ENCODE results near the gene UTP4.

The UTP4 gene

GRCh38 chr16:69180011-69180338 lies 47.5 kb downstream of the UTP4 start:
- DNase-seq: no peak

DNA sequence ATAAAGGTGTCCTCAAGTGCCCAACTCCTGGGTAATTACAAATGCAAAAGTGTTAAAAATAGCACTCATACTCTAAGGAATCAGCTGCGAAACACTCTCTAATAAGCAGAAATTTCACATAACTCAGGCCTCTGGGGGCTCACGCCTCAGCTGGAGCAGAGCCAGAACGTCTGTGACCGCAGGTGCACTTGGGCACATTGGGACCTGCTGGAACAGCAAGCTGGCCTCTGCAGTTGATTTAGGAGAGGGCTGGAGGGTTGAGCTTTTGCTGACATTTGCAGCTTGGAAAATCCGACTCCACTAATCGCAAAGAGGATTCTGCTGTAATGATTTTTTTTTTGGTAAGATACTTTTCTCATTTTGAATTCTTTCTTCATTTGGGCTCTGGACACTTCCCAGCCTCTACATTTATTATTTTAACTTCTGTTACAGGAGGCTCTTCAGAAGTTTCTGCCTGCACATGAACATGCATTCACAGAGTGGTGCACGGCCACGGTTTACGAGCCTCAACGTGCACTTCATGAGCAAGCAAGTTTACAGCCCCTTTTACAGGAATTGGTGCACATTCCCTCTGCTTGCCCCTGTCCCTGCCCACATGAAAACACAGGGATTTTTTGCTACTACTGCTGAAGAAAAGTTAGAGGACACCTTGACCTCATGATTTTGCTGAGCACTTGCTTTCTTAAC lies 50.4 kb downstream of the UTP4 start:
- no peak for DNase-seq

- DNase-seq: peak; percentile 79
Measured at GRCh38 chr16:69186642-69187445, 54.4 kb downstream of the UTP4 start, which contains the start of gene SNTB2. Gene SNTB2 (plus strand): TSS chr16:69187164. CDS start chr16:69187167, 3 bp downstream.

DNA sequence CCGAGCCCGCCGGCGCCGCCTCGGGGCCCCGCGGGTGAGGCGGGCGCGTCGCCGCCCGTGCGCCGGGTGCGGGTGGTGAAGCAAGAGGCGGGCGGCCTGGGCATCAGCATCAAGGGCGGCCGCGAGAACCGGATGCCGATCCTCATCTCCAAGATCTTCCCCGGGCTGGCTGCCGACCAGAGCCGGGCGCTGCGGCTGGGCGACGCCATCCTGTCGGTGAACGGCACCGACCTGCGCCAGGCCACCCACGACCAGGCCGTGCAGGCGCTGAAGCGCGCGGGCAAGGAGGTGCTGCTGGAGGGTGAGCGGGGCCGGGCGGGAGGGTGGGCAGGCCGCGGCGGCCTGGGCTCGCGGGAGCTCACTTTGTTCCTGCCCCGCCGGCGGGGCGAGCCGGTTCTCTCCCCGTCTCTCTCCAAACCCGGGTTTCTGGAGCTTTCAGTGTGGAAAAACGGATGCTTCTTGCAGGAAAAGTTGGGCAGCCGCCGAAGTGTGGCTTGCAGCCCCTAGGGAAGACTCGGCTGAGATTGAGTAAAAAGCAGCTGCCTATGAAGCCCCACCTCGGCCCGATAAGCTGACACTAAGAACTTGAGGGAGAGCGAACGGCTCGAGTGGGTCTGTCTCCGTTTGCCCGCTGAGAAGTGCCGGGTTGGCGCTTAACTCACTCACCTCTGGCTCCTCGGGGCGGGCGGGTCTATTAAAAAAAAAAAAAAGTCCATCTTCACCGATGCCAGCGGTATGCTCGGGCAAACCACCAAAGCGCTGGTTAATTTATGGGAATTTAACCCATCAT lies 55.2 kb downstream of the UTP4 start:
- peak; percentile 42 for DNase-seq

GRCh38 chr16:69188236-69188549 lies 55.7 kb downstream of the UTP4 start:
- no peak for DNase-seq

DNA sequence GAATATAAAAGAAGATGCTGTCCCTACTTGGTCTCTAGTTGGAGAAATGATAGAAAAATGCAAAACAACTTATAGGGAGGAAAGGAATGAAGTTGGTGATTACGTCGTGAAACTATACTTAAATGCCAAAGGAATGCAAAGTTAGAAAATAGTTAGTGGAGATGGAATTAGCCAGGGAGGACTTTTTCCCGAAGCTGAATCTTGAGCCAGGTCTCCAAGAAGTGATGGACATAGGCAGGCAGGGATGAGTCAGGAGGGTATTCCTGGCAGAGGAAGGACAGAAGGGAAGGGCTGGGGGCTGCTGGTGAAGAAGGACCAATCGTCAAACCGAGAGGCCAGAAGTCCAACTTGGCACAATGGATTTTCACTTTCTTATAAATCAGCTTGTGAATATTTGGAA lies 56.3 kb downstream of the UTP4 start:
- no peak for DNase-seq

DNA sequence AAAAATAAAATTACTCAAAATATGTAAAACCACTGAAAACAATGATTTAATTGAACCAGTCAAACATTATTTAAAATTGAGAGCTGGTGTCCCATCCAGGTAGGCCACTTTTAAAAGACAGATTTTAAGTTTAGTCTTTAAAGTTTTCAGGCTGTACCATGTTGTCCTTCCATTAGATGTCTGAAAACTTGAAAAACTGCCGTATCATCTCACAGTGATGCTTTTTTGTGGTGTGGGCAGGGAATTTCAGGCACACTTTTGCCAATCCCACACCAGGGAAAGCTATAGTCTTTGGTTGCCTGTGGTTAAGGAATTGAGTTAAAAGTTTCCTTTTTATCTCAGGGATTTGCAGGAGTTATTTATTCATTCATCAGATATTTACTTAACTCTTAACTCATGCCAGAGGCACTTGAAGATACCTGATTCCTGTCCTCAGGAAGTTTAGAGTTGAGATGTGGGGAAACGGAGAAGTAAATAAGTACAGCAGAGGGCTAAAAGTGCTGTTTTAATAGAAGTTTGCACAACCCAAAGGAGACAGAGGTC lies 57.7 kb downstream of the UTP4 start:
- no peak for DNase-seq

DNA sequence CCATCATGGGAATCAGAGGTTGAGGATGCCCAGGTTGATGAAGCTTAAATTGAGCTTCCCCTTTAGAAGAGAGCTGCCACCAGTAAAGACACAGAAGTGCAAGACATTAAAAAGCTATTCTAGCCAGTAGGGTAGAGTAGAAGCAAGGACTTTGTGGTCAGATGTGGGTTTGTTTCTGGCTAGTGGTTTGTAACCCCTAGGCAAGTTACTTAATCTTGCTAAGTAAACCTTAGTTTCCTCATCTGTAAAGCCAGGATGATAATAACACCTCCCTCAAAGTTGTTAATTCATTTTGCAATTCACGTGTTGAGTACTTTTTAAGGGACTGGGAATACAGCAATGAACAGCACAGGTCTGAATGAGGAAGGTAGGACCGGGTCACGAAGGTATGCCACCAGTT lies 58.1 kb downstream of the UTP4 start:
- no peak for DNase-seq

- DNase-seq: no peak
Measured at GRCh38 chr16:69191136-69191535, 58.7 kb downstream of the UTP4 start.

DNA sequence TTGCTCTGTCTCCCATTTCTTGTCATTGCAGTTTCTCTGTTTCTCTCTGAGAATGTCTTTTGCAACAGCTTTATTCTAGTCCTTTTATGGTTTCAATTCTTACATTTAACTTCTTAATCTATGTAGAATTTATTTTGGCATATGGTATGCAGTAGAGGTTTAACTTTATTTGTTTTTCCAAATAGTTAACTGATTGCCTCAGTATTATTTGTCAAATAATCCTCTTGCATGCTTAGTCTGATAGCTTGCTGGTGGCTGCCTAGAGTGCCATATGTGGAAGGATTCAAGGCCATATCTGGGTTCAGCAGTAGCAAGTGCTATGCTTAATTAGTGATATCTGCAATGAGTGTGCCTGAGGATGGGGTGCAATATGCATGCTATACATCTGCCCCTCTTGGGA lies 61.4 kb downstream of the UTP4 start:
- DNase-seq: no peak

- DNase-seq: no peak
Measured at GRCh38 chr16:69194488-69194887, 62.0 kb downstream of the UTP4 start.

DNA sequence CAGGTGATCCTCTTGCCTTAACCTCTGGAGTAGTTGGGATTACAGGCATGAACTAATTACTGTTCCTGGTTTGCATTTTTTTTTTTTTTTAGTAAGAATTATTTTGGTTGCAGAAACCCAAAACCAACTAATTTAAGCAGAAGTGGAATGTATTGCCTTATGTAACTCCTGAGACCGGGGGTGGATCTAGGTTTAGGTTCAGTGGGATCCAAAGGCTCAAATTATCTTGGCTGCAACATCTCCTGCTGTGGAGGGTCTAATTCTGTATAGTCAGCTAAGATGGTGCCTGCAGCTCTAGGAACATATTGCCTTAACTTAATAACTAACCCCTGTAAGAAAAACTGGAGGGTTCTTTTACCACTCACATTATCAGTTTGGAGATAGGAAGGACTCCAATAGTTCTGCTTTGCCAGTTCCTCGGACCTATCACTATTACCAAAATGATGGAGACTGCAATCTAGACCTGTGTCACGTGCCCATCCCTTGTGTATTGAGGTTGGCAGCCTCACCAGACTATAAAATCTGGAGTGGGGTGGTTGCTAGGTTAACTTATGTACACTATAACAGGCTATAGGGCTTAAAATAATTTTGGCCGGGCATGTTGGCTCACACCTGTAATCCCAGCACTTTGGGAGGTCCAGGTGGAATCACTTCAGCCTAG lies 63.0 kb downstream of the UTP4 start:
- DNase-seq: no peak

DNA sequence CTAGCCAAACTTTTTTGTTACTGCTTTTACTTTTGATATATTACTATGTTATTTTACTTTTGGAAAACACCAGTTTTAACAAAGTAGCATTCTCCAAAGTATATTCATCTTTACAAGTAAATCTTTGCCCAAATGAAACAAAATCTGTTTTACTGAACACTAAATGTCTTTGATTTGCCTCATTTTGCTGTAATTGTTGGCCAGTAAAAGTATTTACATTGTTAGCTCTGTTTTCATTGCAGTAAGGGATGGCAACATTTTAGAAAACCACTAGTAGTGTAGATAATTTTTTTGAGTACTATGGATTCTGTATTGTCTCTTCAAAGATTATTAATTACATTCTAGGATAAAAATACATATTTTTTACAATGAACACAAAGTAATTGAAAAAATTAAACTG lies 65.1 kb downstream of the UTP4 start:
- DNase-seq: no peak

DNA sequence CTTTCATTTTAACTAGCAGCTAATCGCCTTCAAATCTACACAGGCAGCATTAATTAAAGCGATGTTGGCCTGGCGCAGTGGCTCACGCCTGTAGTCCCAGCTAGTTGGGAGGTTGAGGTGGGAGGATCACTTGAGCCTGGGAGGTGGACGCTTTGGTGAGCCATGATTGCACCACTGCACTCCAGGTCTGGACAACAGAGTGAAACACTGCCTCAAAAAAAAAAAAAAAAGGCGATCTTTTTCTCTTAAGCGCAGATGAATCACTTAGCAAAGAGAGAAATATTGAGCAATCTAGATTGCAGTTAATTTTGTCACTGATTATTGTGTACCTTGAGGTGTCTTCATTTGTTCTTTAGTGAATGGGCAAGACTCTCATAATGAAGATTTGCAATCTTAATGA lies 66.9 kb downstream of the UTP4 start:
- no peak for DNase-seq

DNA sequence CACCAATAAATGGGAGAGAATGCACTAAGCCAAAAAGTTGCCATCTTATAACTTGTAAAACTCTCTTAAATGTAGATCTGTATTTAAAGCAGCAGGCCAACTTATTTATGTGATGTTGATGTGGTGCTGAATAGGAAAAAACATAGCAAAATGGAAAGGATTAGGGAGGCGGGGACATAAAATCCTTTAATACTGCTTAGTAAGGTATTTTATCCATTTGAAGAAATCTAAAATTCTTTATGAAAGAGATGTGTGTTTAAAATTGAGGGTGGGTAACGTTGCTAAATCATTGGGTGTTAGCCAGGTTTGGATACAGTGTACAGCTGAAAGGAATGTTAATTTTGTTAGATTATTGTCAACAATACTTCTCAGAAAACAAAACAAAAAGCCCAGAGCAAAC lies 68.8 kb downstream of the UTP4 start:
- DNase-seq: no peak

GRCh38 chr16:69201787-69202186 lies 69.3 kb downstream of the UTP4 start:
- DNase-seq: no peak

DNA sequence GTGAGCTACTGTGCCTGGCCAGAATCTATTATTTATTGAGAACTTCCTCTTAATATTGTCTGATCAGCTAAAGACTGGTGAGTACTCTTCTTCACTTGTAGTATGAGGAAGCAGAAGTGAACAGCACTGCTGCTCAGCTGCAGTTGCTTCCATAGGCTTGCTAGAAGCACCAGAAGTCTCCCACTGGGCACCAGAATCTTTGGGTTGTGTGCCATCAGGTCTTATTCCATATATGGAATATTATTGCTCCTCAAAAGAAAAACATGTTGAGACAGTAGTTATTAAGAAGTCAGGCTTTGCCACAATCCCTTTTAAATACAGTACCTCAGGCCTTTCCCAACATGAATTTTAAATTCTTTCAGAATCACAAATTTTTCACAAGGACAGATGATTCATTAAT lies 71.7 kb downstream of the UTP4 start:
- DNase-seq: no peak

- no peak for DNase-seq
Measured at GRCh38 chr16:69209735-69210134, 77.3 kb downstream of the UTP4 start.

GRCh38 chr16:69217433-69217832 lies 85.0 kb downstream of the UTP4 start:
- no peak for DNase-seq
